ENCODE data around the gene LLGL2. TPM values are rescaled to one million over a fixed set of nuclear protein-coding genes. Genes with fewer than 3 reads are reported as not detected.
A peak's percentile ranks its signal among the peaks of the same experiment; 100 is the strongest.
"Not testable (repeated sequence)": the region's sequence is repeated elsewhere in the genome, so short reads cannot be mapped to it uniquely, and the experiment has no call there.

LLGL2 gene
- 10 to 100 TPM; 57.3 to 96.0 (median 79.6) TPM for total RNA-seq

- peak within 1 kb of the TSS; percentile 51 for H3K4me3 ChIP-seq (ENCODE audit: low read depth, poor library complexity, severe bottlenecking)
- 0% methylated on average over 7 to 15 of the region's 108 CpGs for WGBS, 2 donors
- no peak for TF ChIP-seq CTCF (IDR thresholded peaks at IDR 0.05)
- no peak for TF ChIP-seq POLR2A (IDR thresholded peaks at IDR 0.05)
- DNase-seq (ENCODE audit: low spot score in 2 of 2) = peak; percentile 50 to 94
- intact Hi-C loops (cut with DNase I; ENCODE audit: low total_unique reads) = no loop called here
Measured at GRCh38 chr17:75524970-75525805, at the start of gene LLGL2. Gene LLGL2 (plus strand): TSS chr17:75525697. CDS start chr17:75543427, 17,730 bp downstream.

- no peak overlapping the region for H3K4me3 ChIP-seq (ENCODE audit: low read depth, poor library complexity, severe bottlenecking)
- intact Hi-C loops (cut with DNase I; ENCODE audit: low total_unique reads) = no loop called here
- WGBS, 2 donors = 32 to 45% methylated on average over 3 of the region's 3 CpGs
- DNase-seq (ENCODE audit: low spot score in 2 of 2) = no peak
- TF ChIP-seq CTCF (IDR thresholded peaks at IDR 0.05) (no peak), POLR2A (IDR thresholded peaks at IDR 0.05) (no peak)
Measured at GRCh38 chr17:75475851-75476250, 49.6 kb upstream of the LLGL2 start.

GRCh38 chr17:75476271-75476671 lies 49.2 kb upstream of the LLGL2 start:
- DNase-seq (ENCODE audit: low spot score in 2 of 2) = no peak
- H3K4me3 ChIP-seq (ENCODE audit: low read depth, poor library complexity, severe bottlenecking) = no peak overlapping the region
- intact Hi-C loops (cut with DNase I; ENCODE audit: low total_unique reads) = no loop called here
- TF ChIP-seq CTCF (IDR thresholded peaks at IDR 0.05) = no peak
- no peak for TF ChIP-seq POLR2A (IDR thresholded peaks at IDR 0.05)
- WGBS, 2 donors = 56 to 65% methylated on average over 8 of the region's 8 CpGs

GRCh38 chr17:75476752-75477489 lies 48.6 kb upstream of the LLGL2 start:
- WGBS, 2 donors = 67 to 75% methylated on average over 11 of the region's 11 CpGs
- TF ChIP-seq CTCF (IDR thresholded peaks at IDR 0.05) = no peak
- TF ChIP-seq POLR2A (IDR thresholded peaks at IDR 0.05) = no peak
- DNase-seq (ENCODE audit: low spot score in 2 of 2) = no peak
- no peak overlapping the region for H3K4me3 ChIP-seq (ENCODE audit: low read depth, poor library complexity, severe bottlenecking)
- intact Hi-C loops (cut with DNase I; ENCODE audit: low total_unique reads) = no loop called here

GRCh38 chr17:75477490-75477862 lies 48.0 kb upstream of the LLGL2 start:
- intact Hi-C loops (cut with DNase I; ENCODE audit: low total_unique reads); H3K4me3 ChIP-seq (ENCODE audit: low read depth, poor library complexity, severe bottlenecking); DNase-seq (ENCODE audit: low spot score in 2 of 2): not testable (repeated sequence)
- 92 to 99% methylated on average over 11 of the region's 11 CpGs for WGBS, 2 donors

GRCh38 chr17:75478508-75478907 lies 47.0 kb upstream of the LLGL2 start:
- no peak for DNase-seq (ENCODE audit: low spot score in 2 of 2)
- no peak for TF ChIP-seq CTCF (IDR thresholded peaks at IDR 0.05)
- no peak for TF ChIP-seq POLR2A (IDR thresholded peaks at IDR 0.05)
- intact Hi-C loops (cut with DNase I; ENCODE audit: low total_unique reads) = no loop called here
- no peak overlapping the region for H3K4me3 ChIP-seq (ENCODE audit: low read depth, poor library complexity, severe bottlenecking)
- WGBS, 2 donors = 80 to 84% methylated on average over 7 of the region's 7 CpGs
